SK-N-MC (cell line): Measurements from ENCODE around the gene GSK3B.

ENCODE experiments used
- DNase-seq: peaks from one replicate; pipeline ENCODE4 v3.0.0-alpha.2; 2011; ENCODE audit warnings: low read depth, low spot score
- H3K27ac ChIP-seq: fragments of 200-600 bp; sonication (generic); 2 replicates; pipeline ENCODE4 v1.5.1; 2016; ENCODE audit warnings: mixed run types
- H3K36me3 ChIP-seq: fragments of 200-600 bp; sonication (generic); 2 replicates; pipeline ENCODE4 v1.6.1; 2017; ENCODE audit warnings: antibody characterized with exemption, low read length, mixed read lengths; ENCODE audit not compliant: insufficient read depth
- H3K4me3 ChIP-seq: fragments of 200-600 bp; sonication (generic); 2 replicates; pipeline ENCODE4 v1.5.1; 2016
- H3K9ac ChIP-seq: fragments of 200-600 bp; sonication (generic); 2 replicates; pipeline ENCODE4 v1.8.0; 2017; ENCODE audit warnings: mixed run types, mixed read lengths; ENCODE audit not compliant: insufficient read length
- H3K9me3 ChIP-seq: fragments of 200-600 bp; sonication (generic); 2 replicates; pipeline ENCODE4 v1.6.1; 2017; ENCODE audit warnings: low read depth, mild to moderate bottlenecking, antibody characterized with exemption, low read length, moderate library complexity, mixed read lengths
- EZH2 ChIP-seq: fragments of 200-600 bp; sonication (generic); IDR thresholded peaks from one replicate; pipeline ENCODE4 v1.6.1; 2017; ENCODE audit warnings: antibody characterized with exemption
- FOXP2 ChIP-seq: optimal IDR thresholded peaks from 2 replicates; pipeline ENCODE3; 2011; ENCODE audit warnings: mild to moderate bottlenecking, moderate library complexity; ENCODE audit not compliant: insufficient read depth; ENCODE audit errors: extremely low read length, control extremely low read depth
- POLR2AphosphoS5 ChIP-seq: IDR thresholded peaks from 2 replicates; pipeline ENCODE4 v1.6.1; 2012; ENCODE audit warnings: mild to moderate bottlenecking, low read depth, low read length, borderline replicate concordance

Gene GSK3B

GRCh38 chr3:119944091-119944490 is 150.2 kb downstream of the GSK3B start:
- Histone ChIP-seq H3K9ac (no peak overlapping the region), H3K27ac (no peak overlapping the region), H3K36me3 (no peaks in the 10 kb centered on the region), H3K4me3 (no peak overlapping the region), H3K9me3 (no peaks in the 10 kb centered on the region)
- TF ChIP-seq FOXP2 = no peak
- no peak for TF ChIP-seq EZH2
- no peak for TF ChIP-seq POLR2AphosphoS5
- no peak for DNase-seq

- H3K4me3 ChIP-seq = no peak overlapping the region
- no peak overlapping the region for H3K9ac ChIP-seq
- DNase-seq = no peak
- TF ChIP-seq FOXP2 (no peak), EZH2 (no peak), POLR2AphosphoS5 (no peak)
- H3K9me3 ChIP-seq = no peaks in the 10 kb centered on the region
- no peaks in the 10 kb centered on the region for H3K36me3 ChIP-seq
- H3K27ac ChIP-seq = no peak overlapping the region
Observed at GRCh38 chr3:119939077-119939476, 155.2 kb downstream of the GSK3B start.

GRCh38 chr3:119937229-119937628 is 157.0 kb downstream of the GSK3B start:
- Histone ChIP-seq H3K4me3 (no peak overlapping the region), H3K9ac (no peak overlapping the region), H3K9me3 (no peaks in the 10 kb centered on the region), H3K36me3 (no peaks in the 10 kb centered on the region), H3K27ac (no peak overlapping the region)
- DNase-seq = no peak
- TF ChIP-seq EZH2 (no peak), FOXP2 (no peak), POLR2AphosphoS5 (no peak)

- Histone ChIP-seq H3K36me3 (no peaks in the 10 kb centered on the region), H3K27ac (no peak overlapping the region), H3K9me3 (no peaks in the 10 kb centered on the region), H3K4me3 (no peak overlapping the region), H3K9ac (no peak overlapping the region)
- TF ChIP-seq FOXP2 (no peak), POLR2AphosphoS5 (no peak), EZH2 (no peak)
- DNase-seq = no peak
Observed at GRCh38 chr3:119934249-119934648, 160.0 kb downstream of the GSK3B start.

- Histone ChIP-seq H3K4me3 (no peak overlapping the region), H3K27ac (no peak overlapping the region), H3K9me3 (no peaks in the 10 kb centered on the region), H3K36me3 (no peaks in the 10 kb centered on the region), H3K9ac (no peak overlapping the region)
- no peak for DNase-seq
- TF ChIP-seq FOXP2 = no peak
- TF ChIP-seq POLR2AphosphoS5 = no peak
- no peak for TF ChIP-seq EZH2
Observed at GRCh38 chr3:119933207-119933606, 161.0 kb downstream of the GSK3B start.

- DNase-seq = no peak
- no peak overlapping the region for H3K27ac ChIP-seq
- no peaks in the 10 kb centered on the region for H3K36me3 ChIP-seq
- H3K9me3 ChIP-seq = no peaks in the 10 kb centered on the region
- H3K9ac ChIP-seq = no peak overlapping the region
- TF ChIP-seq FOXP2 = no peak
- TF ChIP-seq POLR2AphosphoS5 = no peak
- TF ChIP-seq EZH2 = no peak
- H3K4me3 ChIP-seq = no peak overlapping the region
Observed at GRCh38 chr3:119930286-119930685, 164.0 kb downstream of the GSK3B start.

GRCh38 chr3:119927190-119927589 is 167.1 kb downstream of the GSK3B start:
- Histone ChIP-seq H3K9me3 (no peaks in the 10 kb centered on the region), H3K4me3 (no peak overlapping the region), H3K9ac (no peak overlapping the region), H3K36me3 (peaks cover 4% of the 10 kb centered on the region; the same call in 1 of the 2 replicates), H3K27ac (no peak overlapping the region)
- no peak for TF ChIP-seq EZH2
- TF ChIP-seq POLR2AphosphoS5 = no peak
- no peak for TF ChIP-seq FOXP2
- DNase-seq = no peak

GRCh38 chr3:119924111-119925094 is 169.8 kb downstream of the GSK3B start:
- TF ChIP-seq POLR2AphosphoS5 (no peak), FOXP2 (no peak), EZH2 (no peak)

More at GRCh38 chr3:119924111-119925094, 169.8 kb downstream of the GSK3B start:
- Histone ChIP-seq H3K36me3 (peaks cover 23% of the 10 kb centered on the region), H3K9ac (no peak overlapping the region), H3K4me3 (no peak overlapping the region), H3K9me3 (no peaks in the 10 kb centered on the region; the same call in 1 of the 2 replicates), H3K27ac (no peak overlapping the region)
- no peak for DNase-seq
